RWPE2 (cell line): ENCODE results near the gene RAP1GDS1.
"Not testable (repeated sequence)": the region's sequence is repeated elsewhere in the genome, so short reads cannot be mapped to it uniquely, and the experiment has no call there.

ENCODE experiments used
- ATAC-seq: fragments of 200-7000 bp; cut with Tn5 transposase; 3 replicates; pipeline ENCODE4 v1.9.1; 2021; ENCODE audit warnings: low read depth
- DNase-seq: peaks from one replicate; pipeline ENCODE4 v3.0.0-alpha.2; 2020; ENCODE audit warnings: low spot score
- H3K27ac ChIP-seq: fragments of 450-650 bp; 2 replicates; pipeline ENCODE4 v1.5.1; 2017; ENCODE audit warnings: mild to moderate bottlenecking; ENCODE audit not compliant: poor library complexity, severe bottlenecking
- H3K27me3 ChIP-seq: fragments of 250-450 bp; sonication (Bioruptor Pico); 2 replicates; pipeline ENCODE4 v1.5.1; 2021; ENCODE audit warnings: mild to moderate bottlenecking, moderate library complexity; ENCODE audit not compliant: insufficient read depth, poor library complexity, severe bottlenecking
- H3K36me3 ChIP-seq: fragments of 250-450 bp; sonication (Bioruptor Pico); 2 replicates; pipeline ENCODE4 v1.5.1; 2020; ENCODE audit warnings: low read depth, mild to moderate bottlenecking, moderate library complexity
- H3K4me1 ChIP-seq: fragments of 250-450 bp; sonication (Bioruptor Pico); 2 replicates; pipeline ENCODE4 v1.5.1; 2021; ENCODE audit warnings: mild to moderate bottlenecking, moderate library complexity; ENCODE audit not compliant: insufficient read depth, poor library complexity, severe bottlenecking
- H3K4me3 ChIP-seq: fragments of 250-450 bp; sonication (Bioruptor Pico); 2 replicates; pipeline ENCODE4 v1.5.1; 2021; ENCODE audit warnings: mild to moderate bottlenecking, moderate library complexity; ENCODE audit not compliant: severe bottlenecking
- H3K9me3 ChIP-seq: fragments of 250-450 bp; sonication (Bioruptor Pico); 2 replicates; pipeline ENCODE4 v1.5.1; 2021; ENCODE audit warnings: mild to moderate bottlenecking, moderate library complexity; ENCODE audit not compliant: severe bottlenecking
- CTCF ChIP-seq: fragments of 450-650 bp; IDR thresholded peaks from one replicate; pipeline ENCODE4 v1.5.1; 2017; ENCODE audit warnings: mild to moderate bottlenecking, moderate library complexity; ENCODE audit not compliant: poor library complexity, severe bottlenecking

The RAP1GDS1 gene

DNA sequence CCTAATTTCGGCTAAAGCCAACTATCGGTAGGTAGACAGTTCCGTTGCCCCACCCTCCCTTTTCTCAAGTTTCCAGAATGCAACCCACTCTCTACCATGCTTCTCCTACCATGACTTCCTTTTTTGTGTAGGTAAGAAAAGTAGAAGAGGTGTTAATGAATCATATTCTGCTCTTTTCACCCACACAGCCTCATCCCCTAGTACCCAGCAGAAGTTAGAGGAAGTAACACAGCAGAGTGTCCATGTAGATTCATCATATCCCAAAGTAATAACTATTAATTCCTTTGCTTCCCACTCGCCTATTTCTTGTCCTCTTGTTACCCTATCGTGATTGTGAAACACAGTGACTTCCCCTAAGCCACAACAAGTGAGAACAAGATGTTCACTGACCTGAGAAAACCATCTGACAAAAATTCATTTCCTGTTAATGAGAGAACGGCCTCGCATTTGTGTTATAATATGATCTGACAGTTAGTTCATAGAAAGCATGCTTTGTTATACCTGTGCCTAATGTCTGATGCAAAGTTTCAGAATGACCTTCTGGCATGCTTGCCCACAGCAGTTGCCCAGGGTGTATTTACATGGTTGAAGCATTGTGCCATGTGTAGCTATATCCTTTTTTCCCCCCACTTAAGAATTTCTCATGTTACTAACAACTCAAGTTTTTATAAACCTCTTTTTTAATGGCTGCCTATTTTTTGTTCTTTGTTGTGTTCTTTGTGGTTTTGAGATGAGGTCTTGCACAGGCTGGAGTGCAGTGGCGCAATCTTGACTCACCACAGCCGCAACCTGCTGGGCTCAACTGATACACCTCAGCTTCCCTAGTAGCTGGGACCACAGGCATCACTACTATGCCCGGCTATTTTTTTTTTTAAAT lies 185.6 kb downstream of the RAP1GDS1 start:
- Histone ChIP-seq H3K9me3 (no peaks in the 10 kb centered on the region), H3K27me3 (no peaks in the 10 kb centered on the region), H3K27ac (peak overlapping the region; percentile 96), H3K36me3 (peaks cover 10% of the 10 kb centered on the region; the same call in 1 of the 2 replicates), H3K4me1 (peaks cover 31% of the 10 kb centered on the region), H3K4me3 (no peak overlapping the region)
- ATAC-seq (peak; percentile 92), DNase-seq (peak; percentile 68)
- TF ChIP-seq CTCF = no peak

GRCh38 chr4:98447648-98448047 lies 186.5 kb downstream of the RAP1GDS1 start:
- no peak overlapping the region for H3K4me3 ChIP-seq
- ATAC-seq (no peak), DNase-seq (no peak)
- H3K27me3 ChIP-seq = no peaks in the 10 kb centered on the region
- H3K36me3 ChIP-seq = 0 out of 2 replicates have a peak, but pooled peaks cover 1% of the 10 kb centered on the region
- H3K27ac ChIP-seq = peak overlapping the region; percentile 96
- TF ChIP-seq CTCF = no peak
- H3K9me3 ChIP-seq = no peaks in the 10 kb centered on the region
- H3K4me1 ChIP-seq = peaks cover 31% of the 10 kb centered on the region

- DNase-seq (no peak), ATAC-seq (no peak)
- Histone ChIP-seq H3K27me3 (no peaks in the 10 kb centered on the region), H3K27ac (peak overlapping the region; percentile 96), H3K36me3 (no peaks in the 10 kb centered on the region), H3K9me3 (no peaks in the 10 kb centered on the region), H3K4me1 (peaks cover 31% of the 10 kb centered on the region), H3K4me3 (no peak overlapping the region)
- TF ChIP-seq CTCF = no peak
Observed at GRCh38 chr4:98448908-98449307, 187.7 kb downstream of the RAP1GDS1 start.

- H3K4me3 ChIP-seq = no peak overlapping the region
- ATAC-seq (no peak), DNase-seq (no peak)
- TF ChIP-seq CTCF = no peak
- no peaks in the 10 kb centered on the region for H3K36me3 ChIP-seq
- H3K4me1 ChIP-seq = peaks cover 16% of the 10 kb centered on the region
- H3K27ac ChIP-seq = no peak overlapping the region
- H3K27me3 ChIP-seq = no peaks in the 10 kb centered on the region
- H3K9me3 ChIP-seq = no peaks in the 10 kb centered on the region
Observed at GRCh38 chr4:98452091-98452490, 190.9 kb downstream of the RAP1GDS1 start.

GRCh38 chr4:98457422-98457821 lies 196.2 kb downstream of the RAP1GDS1 start:
- H3K27ac ChIP-seq, ATAC-seq, DNase-seq, H3K9me3 ChIP-seq, H3K4me3 ChIP-seq, H3K36me3 ChIP-seq, H3K27me3 ChIP-seq, H3K4me1 ChIP-seq: not testable (repeated sequence)

GRCh38 chr4:98461121-98461865 lies 200.1 kb downstream of the RAP1GDS1 start:
- not testable (repeated sequence) for H3K36me3 ChIP-seq, ATAC-seq, DNase-seq, H3K4me3 ChIP-seq, H3K27me3 ChIP-seq, H3K9me3 ChIP-seq, H3K4me1 ChIP-seq, H3K27ac ChIP-seq
